Upper lobe of left lung (tissue), 6 donors: ENCODE data around the gene GLOD4. TPM values are rescaled to one million over a fixed set of nuclear protein-coding genes. Genes with fewer than 3 reads are reported as not detected.
"Not testable (repeated sequence)": the region's sequence is repeated elsewhere in the genome, so short reads cannot be mapped to it uniquely, and the experiment has no call there.

ENCODE experiments used
- ATAC-seq, 2 donors: fragments of 200-7000 bp; cut with Tn5 transposase; one replicate each; pipeline ENCODE4 v1.9.1; 2022; ENCODE audit warnings: mild to moderate bottlenecking in 2 of 2, moderate library complexity in 2 of 2; ENCODE audit not compliant: low FRiP score in 2 of 2
- DNase-seq, 2 donors: peaks; one replicate each; pipeline ENCODE4 v3.0.0-alpha.2; 2019 to 2020
- H3K27ac ChIP-seq, 4 donors: fragments of 200-600 bp; sonication (generic); one replicate each; pipeline ENCODE4 v1.5.1; 2016 to 2019
- H3K27me3 ChIP-seq, 4 donors: fragments of 200-600 bp; sonication (generic); one replicate each; pipeline ENCODE4 v1.5.1; 2017 to 2019
- H3K36me3 ChIP-seq, 4 donors: fragments of 200-600 bp; sonication (generic); one replicate each; pipeline ENCODE4 v1.5.1; 2016 to 2019
- H3K4me1 ChIP-seq, 4 donors: fragments of 200-600 bp; sonication (generic); one replicate each; pipeline ENCODE4 v1.5.1; 2018 to 2019
- H3K4me3 ChIP-seq, 4 donors: fragments of 200-600 bp; sonication (generic); one replicate each; pipeline ENCODE4 v1.5.1; 2017 to 2019; ENCODE audit warnings: mild to moderate bottlenecking in 2 of 4, moderate library complexity in 1 of 4
- H3K9me3 ChIP-seq, 4 donors: fragments of 200-600 bp; sonication (generic); one replicate each; pipeline ENCODE4 v1.5.1; 2018 to 2019
- CTCF ChIP-seq, 6 experiments: fragments of 450-650 bp in 4 of 6; fragments of 200-600 bp in 2 of 6; sonication (generic) in 2 of 6; IDR thresholded peaks; one replicate each; pipeline ENCODE4 v1.5.1; 2016 to 2019; ENCODE audit warnings: antibody characterized with exemption in 6 of 6
- EP300 ChIP-seq, 4 donors: sonication (generic); formaldehyde crosslinking; IDR thresholded peaks; one replicate each; pipeline ENCODE4 v1.5.1; 2017; ENCODE audit warnings: antibody characterized with exemption in 4 of 4, control low read depth in 2 of 4
- POLR2A ChIP-seq, 4 donors: fragments of 450-650 bp; IDR thresholded peaks; one replicate each; pipeline ENCODE4 v1.5.1; 2016 to 2017; ENCODE audit warnings: antibody characterized with exemption in 4 of 4, mild to moderate bottlenecking in 2 of 4
- POLR2AphosphoS5 ChIP-seq, 2 donors: sonication (generic); formaldehyde crosslinking; IDR thresholded peaks; one replicate each; pipeline ENCODE4 v1.5.1; 2017; ENCODE audit warnings: antibody characterized with exemption in 2 of 2
- WGBS, 2 donors: methylation state at CpG; one replicate each; pipeline ENCODE4 v1.1.5; 2017 to 2018; 5-methylcytosine and 5-hydroxymethylcytosine counted together
- total RNA-seq, 6 donors: library from RNA; depleted of rRNA in 4 of 6; stranded (reverse); fragments of >200 nt in 4 of 6; gene quantifications; one replicate each; pipeline versions ENCODE4 v1.1.0 to v1.2.1, GENCODE V29; 2016 to 2021
- donor health status: DM: no; HTN: no; CAD: no; lungs with moderate emphysema.
- donor health status: DM: no; HTN: yes; CAD: no; lungs with severe emphysema.

GLOD4 gene
- total RNA-seq, 6 donors from 2014 or later, result 41.0 to 92.2 (median 51.8) TPM

GRCh38 chr17:752620-753219 is 29.4 kb downstream of the GLOD4 start:
- TF ChIP-seq POLR2A (IDR thresholded peaks at IDR 0.05) (no peak), POLR2AphosphoS5 (IDR thresholded peaks at IDR 0.05) (peak in 1 of 2 donors; percentile 5)
- 16 to 21% methylated on average over 17 to 40 of the region's 43 CpGs for WGBS, 2 donors
- peak overlapping the region; percentile 78 to 93 (median 86) for H3K27ac ChIP-seq
- peak; percentile 84 to 85 for ATAC-seq
- H3K4me1 ChIP-seq, result peaks cover 13 to 34% (median 15%) of the 10 kb centered on the region in 4 donors
- H3K4me3 ChIP-seq, result peak overlapping the region; percentile 44 to 98 (median 92)
- DNase-seq, result peak; percentile 82 to 83
- peaks cover 0 to 12% (median 2%) of the 10 kb centered on the region in 4 donors for H3K36me3 ChIP-seq
- H3K9me3 ChIP-seq, result no peaks in the 10 kb centered on the region
- no peaks in the 10 kb centered on the region for H3K27me3 ChIP-seq

- peak within 1 kb of the TSS; percentile 78 to 93 (median 86) for H3K27ac ChIP-seq
- peak; percentile 79 to 82 for TF ChIP-seq POLR2AphosphoS5 (IDR thresholded peaks at IDR 0.05)
- TF ChIP-seq POLR2A (IDR thresholded peaks at IDR 0.05), result peak in 3 of 4 donors; percentile 33 to 81 (median 78)
- TF ChIP-seq EP300 (IDR thresholded peaks at IDR 0.05), result no peak
- peak; percentile 88 to 99 (median 98) for TF ChIP-seq CTCF (IDR thresholded peaks at IDR 0.05)
- H3K4me3 ChIP-seq, result peak within 1 kb of the TSS; percentile 44 to 98 (median 92)
- DNase-seq, result peak; percentile 95 to 100
- WGBS, 2 donors, result 0 to 5% methylated on average over 7 to 43 of the region's 87 CpGs
- no peaks in the 10 kb centered on the region for H3K9me3 ChIP-seq
- H3K4me1 ChIP-seq, result peaks cover 13 to 34% (median 15%) of the 10 kb centered on the region in 4 donors
- H3K27me3 ChIP-seq, result no peaks in the 10 kb centered on the region
- H3K36me3 ChIP-seq, result peaks cover 4 to 13% (median 6%) of the 10 kb centered on the region in 4 donors
- peak; percentile 96 to 98 for ATAC-seq
Observed at GRCh38 chr17:752002-752619, 30.0 kb downstream of the GLOD4 start, which contains the start of gene GEMIN4. Gene GEMIN4 (minus strand): TSS chr17:752264. CDS start chr17:752142, 122 bp downstream.

GRCh38 chr17:751269-752001 is 30.6 kb downstream of the GLOD4 start:
- H3K9me3 ChIP-seq, result no peaks in the 10 kb centered on the region
- H3K27me3 ChIP-seq, result no peaks in the 10 kb centered on the region
- WGBS, 2 donors, result 1 to 7% methylated on average over 12 to 45 of the region's 49 CpGs
- peak overlapping the region; percentile 44 to 98 (median 92) for H3K4me3 ChIP-seq
- ATAC-seq (peak; percentile 49 to 68), DNase-seq (peak in 1 of 2 donors; percentile 40)
- peak overlapping the region; percentile 78 to 93 (median 86) for H3K27ac ChIP-seq
- peaks cover 8 to 17% (median 11%) of the 10 kb centered on the region in 4 donors for H3K36me3 ChIP-seq
- TF ChIP-seq CTCF (IDR thresholded peaks at IDR 0.05) (no peak), POLR2A (IDR thresholded peaks at IDR 0.05) (no peak), EP300 (IDR thresholded peaks at IDR 0.05) (no peak), POLR2AphosphoS5 (IDR thresholded peaks at IDR 0.05) (no peak)
- peaks cover 13 to 34% (median 15%) of the 10 kb centered on the region in 4 donors for H3K4me1 ChIP-seq

GRCh38 chr17:750431-751037 is 31.5 kb downstream of the GLOD4 start:
- H3K27me3 ChIP-seq, result no peaks in the 10 kb centered on the region
- WGBS, 2 donors, result 75 to 86% methylated on average over 8 of the region's 8 CpGs
- H3K27ac ChIP-seq, result no peak overlapping the region
- H3K9me3 ChIP-seq, result no peaks in the 10 kb centered on the region
- no peak for TF ChIP-seq POLR2A (IDR thresholded peaks at IDR 0.05)
- H3K36me3 ChIP-seq, result peaks cover 13 to 26% (median 19%) of the 10 kb centered on the region in 4 donors
- ATAC-seq (no peak), DNase-seq (no peak)
- H3K4me1 ChIP-seq, result peaks cover 13 to 26% (median 15%) of the 10 kb centered on the region in 4 donors
- H3K4me3 ChIP-seq, result peak overlapping the region in 1 of 4 donors; percentile 95

GRCh38 chr17:749359-749758 is 32.7 kb downstream of the GLOD4 start:
- Histone ChIP-seq H3K36me3 (peaks cover 17 to 38% (median 30%) of the 10 kb centered on the region in 4 donors), H3K4me1 (peaks cover 13 to 26% (median 15%) of the 10 kb centered on the region in 4 donors)
- not testable (repeated sequence) for H3K4me3 ChIP-seq, DNase-seq, ATAC-seq, H3K27me3 ChIP-seq, H3K27ac ChIP-seq, H3K9me3 ChIP-seq
- whole genome bisulfite sequencing, 2 donors, result 90% methylated on average over 7 of the region's 7 CpGs; no CpG with 5 or more reads in 1 of the 2 donors

GRCh38 chr17:748604-749003 is 33.5 kb downstream of the GLOD4 start:
- Histone ChIP-seq H3K36me3 (peaks cover 17 to 44% (median 32%) of the 10 kb centered on the region in 4 donors), H3K4me1 (peaks cover 13 to 26% (median 15%) of the 10 kb centered on the region in 4 donors)
- not testable (repeated sequence) for H3K27me3 ChIP-seq, ATAC-seq, DNase-seq, H3K4me3 ChIP-seq, H3K9me3 ChIP-seq, H3K27ac ChIP-seq
- 82 to 100% methylated on average over 4 of the region's 4 CpGs for WGBS, 2 donors
